ENCODE measurements around the gene GZMA.

GRCh38 chr5:55134053-55134722 is 31.7 kb downstream of the GZMA start:
- TF ChIP-seq GATA3 (IDR thresholded peaks at IDR 0.05; ENCODE audit: low read depth, low read length) (no peak), GATA2 (IDR thresholded peaks at IDR 0.05; ENCODE audit: low read depth, low read length) (no peak)
